IMR-90 (cell line): ENCODE results near the gene SEMA4B. TPM values are rescaled to one million over a fixed set of nuclear protein-coding genes. Genes with fewer than 3 reads are reported as not detected.

Source experiments
- ATAC-seq: fragments of 200-7000 bp; cut with Tn5 transposase; 2 replicates; pipeline ENCODE4 v1.9.1; 2020; ENCODE audit warnings: low read depth, mild to moderate bottlenecking, moderate library complexity
- BruUV-seq: library from RNA; stranded (reverse); fragments of 400-500 nt; replicated peaks from 2 replicates; lab custom pipeline; 2021; lab: Mats Ljungman, UMichigan
- CTCF ChIA-PET: fragments of 300-600 bp; formaldehyde crosslinking; extraction: SDS; loops from one replicate; lab custom pipeline; 2021; ENCODE audit warnings: antibody characterized with exemption; lab: Yijun Ruan, JAX
- POLR2A ChIA-PET: fragments of 300-600 bp; sonication (Branson Sonifier 250); formaldehyde crosslinking; loops from one replicate; lab custom pipeline; 2022; ENCODE audit warnings: antibody characterized with exemption; ENCODE audit not compliant: unreplicated experiment; lab: Charles Lee
- DNase-seq: peaks from one replicate; pipeline ENCODE4 v3.0.0; 2013
- H2AFZ ChIP-seq: replicated peaks from 2 replicates; pipeline ENCODE3; 2013; ENCODE audit warnings: low read length, mild to moderate bottlenecking; ENCODE audit not compliant: poor library complexity
- H2AK5ac ChIP-seq: 2 replicates; pipeline ENCODE4 v1.6.1; 2013; ENCODE audit warnings: low read depth, low read length, inconsistent platforms
- H2AK9ac ChIP-seq: replicated peaks from 2 replicates; pipeline ENCODE3; 2013; ENCODE audit warnings: mild to moderate bottlenecking, low read depth, low read length, moderate library complexity; ENCODE audit not compliant: poor library complexity
- H2BK120ac ChIP-seq: 2 replicates; pipeline ENCODE4 v1.6.1; 2013; ENCODE audit warnings: low read depth, low read length, inconsistent platforms
- H2BK15ac ChIP-seq: 3 replicates; pipeline ENCODE4 v1.6.1; 2013; ENCODE audit warnings: low read depth, low read length, inconsistent platforms
- H2BK20ac ChIP-seq: 2 replicates; pipeline ENCODE4 v1.6.1; 2013; ENCODE audit warnings: low read depth, mild to moderate bottlenecking, inconsistent platforms, low read length, moderate library complexity
- H2BK5ac ChIP-seq: 2 replicates; pipeline ENCODE4 v1.6.1; 2013; ENCODE audit warnings: mild to moderate bottlenecking, low read depth, low read length, inconsistent platforms; ENCODE audit not compliant: poor library complexity, severe bottlenecking
- H3K14ac ChIP-seq: replicated peaks from 2 replicates; pipeline ENCODE4 v1.6.1; 2013; ENCODE audit warnings: low read depth, low read length, inconsistent platforms
- H3K18ac ChIP-seq: 2 replicates; pipeline ENCODE4 v1.6.1; 2013; ENCODE audit warnings: low read depth, low read length, control low read depth
- H3K23ac ChIP-seq: 2 replicates; pipeline ENCODE4 v1.6.1; 2013; ENCODE audit warnings: low read depth, low read length, inconsistent platforms
- H3K27ac ChIP-seq: 2 replicates; pipeline ENCODE4 v1.5.1; 2013; ENCODE audit warnings: mild to moderate bottlenecking, control low read depth, low read length; ENCODE audit not compliant: insufficient read depth
- H3K27me3 ChIP-seq: 2 replicates; pipeline ENCODE4 v1.6.1; 2013; ENCODE audit warnings: low read length; ENCODE audit not compliant: control insufficient read depth, insufficient read depth
- H3K36me3 ChIP-seq: 2 replicates; pipeline ENCODE4 v1.6.1; 2013; ENCODE audit warnings: low read length, mixed read lengths; ENCODE audit not compliant: control insufficient read depth, insufficient read depth
- H3K4ac ChIP-seq: 2 replicates; pipeline ENCODE4 v1.6.1; 2013; ENCODE audit warnings: low read depth, low read length, inconsistent platforms
- H3K4me1 ChIP-seq: 2 replicates; pipeline ENCODE4 v1.6.1; 2013; ENCODE audit warnings: low read length, mixed read lengths; ENCODE audit not compliant: control insufficient read depth, insufficient read depth
- H3K4me2 ChIP-seq: 2 replicates; pipeline ENCODE4 v1.6.1; 2013; ENCODE audit warnings: low read depth, mild to moderate bottlenecking, control low read depth, low read length, moderate library complexity
- H3K4me3 ChIP-seq: 2 replicates; pipeline ENCODE4 v1.5.1; 2013; ENCODE audit warnings: low read depth, mild to moderate bottlenecking, control low read depth, low read length, moderate library complexity; ENCODE audit not compliant: insufficient read depth
- H3K56ac ChIP-seq: 2 replicates; pipeline ENCODE4 v1.6.1; 2013; ENCODE audit warnings: low read length, inconsistent platforms; ENCODE audit not compliant: insufficient read depth; ENCODE audit errors: extremely low read depth
- H3K79me1 ChIP-seq, 2 experiments: 2 replicates each; pipeline ENCODE4 v1.6.1; 2013; ENCODE audit warnings: low read length in 2 of 2, inconsistent platforms in 1 of 2, low read depth in 1 of 2
- H3K9ac ChIP-seq: 2 replicates; pipeline ENCODE4 v1.6.1; 2013; ENCODE audit warnings: low read depth, low read length, control low read depth
- H3K9me1 ChIP-seq: 2 replicates; pipeline ENCODE4 v1.6.1; 2013; ENCODE audit warnings: low read length, inconsistent platforms; ENCODE audit not compliant: insufficient read depth
- H3K9me3 ChIP-seq: 2 replicates; pipeline ENCODE4 v1.6.1; 2013; ENCODE audit warnings: low read length; ENCODE audit not compliant: control insufficient read depth, insufficient read depth
- H4K20me1 ChIP-seq: 2 replicates; pipeline ENCODE4 v1.6.1; 2013; ENCODE audit warnings: low read length, inconsistent platforms; ENCODE audit not compliant: insufficient read depth
- H4K5ac ChIP-seq: 2 replicates; pipeline ENCODE4 v1.6.1; 2013; ENCODE audit warnings: mild to moderate bottlenecking, low read depth, low read length, control low read depth
- H4K8ac ChIP-seq, 2 experiments: 2 replicates each; pipeline ENCODE4 v1.6.1; 2013; ENCODE audit warnings: low read depth in 2 of 2, low read length in 2 of 2, control low read depth in 1 of 2, inconsistent platforms in 1 of 2
- H4K91ac ChIP-seq: 2 replicates; pipeline ENCODE4 v1.6.1; 2013; ENCODE audit warnings: low read depth, low read length, inconsistent platforms; ENCODE audit not compliant: insufficient read depth
- BHLHE40 ChIP-seq: fragments of 150-350 bp; IDR thresholded peaks from 2 replicates; pipeline ENCODE4 v1.6.1; 2016; ENCODE audit warnings: mild to moderate bottlenecking, low read depth, low read length
- CEBPB ChIP-seq: IDR thresholded peaks from 2 replicates; pipeline ENCODE4 v1.6.1; 2012; ENCODE audit warnings: low read depth, low read length, improper control_type of control experiment
- CHD1 ChIP-seq: IDR thresholded peaks from 2 replicates; pipeline ENCODE4 v1.6.1; 2012; ENCODE audit warnings: low read depth, low read length, improper control_type of control experiment
- CTCF ChIP-seq: conservative IDR thresholded peaks from 2 replicates; pipeline ENCODE4 v1.5.1; 2012; ENCODE audit warnings: mild to moderate bottlenecking, low read depth, low read length, improper control_type of control experiment
- ELK1 ChIP-seq: fragments of 150-350 bp; IDR thresholded peaks from 2 replicates; pipeline ENCODE4 v1.6.1; 2016; ENCODE audit warnings: low read depth, mild to moderate bottlenecking, low read length, moderate library complexity, borderline replicate concordance
- FOS ChIP-seq: fragments of 150-350 bp; IDR thresholded peaks from 2 replicates; pipeline ENCODE4 v1.6.1; 2016; ENCODE audit warnings: low read depth, low read length
- MAFK ChIP-seq: IDR thresholded peaks from 2 replicates; pipeline ENCODE4 v1.6.1; 2012; ENCODE audit warnings: low read depth, low read length, improper control_type of control experiment
- MAZ ChIP-seq: IDR thresholded peaks from 2 replicates; pipeline ENCODE4 v1.6.1; 2012; ENCODE audit warnings: low read depth, mild to moderate bottlenecking, low read length, improper control_type of control experiment, moderate library complexity, borderline replicate concordance
- MXI1 ChIP-seq: IDR thresholded peaks from 2 replicates; pipeline ENCODE4 v1.6.1; 2012; ENCODE audit warnings: low read depth, mild to moderate bottlenecking, low read length, moderate library complexity, borderline replicate concordance
- NFE2L2 ChIP-seq: fragments of 150-350 bp; IDR thresholded peaks from 2 replicates; pipeline ENCODE4 v1.6.1; 2016; ENCODE audit warnings: low read depth, mild to moderate bottlenecking, low read length
- POLR2A ChIP-seq: IDR thresholded peaks from 2 replicates; pipeline ENCODE4 v1.6.1; 2012; ENCODE audit warnings: mild to moderate bottlenecking, low read depth, low read length
- RAD21 ChIP-seq: IDR thresholded peaks from 2 replicates; pipeline ENCODE4 v1.6.1; 2012; ENCODE audit warnings: low read length, improper control_type of control experiment
- RCOR1 ChIP-seq: IDR thresholded peaks from 2 replicates; pipeline ENCODE4 v1.6.1; 2012; ENCODE audit warnings: mild to moderate bottlenecking, low read length, improper control_type of control experiment; ENCODE audit not compliant: insufficient replicate concordance
- RFX5 ChIP-seq: IDR thresholded peaks from 2 replicates; pipeline ENCODE4 v1.8.0; 2012; ENCODE audit warnings: low read depth, mild to moderate bottlenecking, low read length, moderate library complexity
- SMC3 ChIP-seq: fragments of 150-350 bp; IDR thresholded peaks from 2 replicates; pipeline ENCODE4 v1.6.1; 2016; ENCODE audit warnings: low read depth, mild to moderate bottlenecking, antibody characterized with exemption, low read length, moderate library complexity
- USF2 ChIP-seq: fragments of 150-350 bp; IDR thresholded peaks from 2 replicates; pipeline ENCODE4 v1.6.1; 2017; ENCODE audit warnings: mild to moderate bottlenecking, antibody characterized with exemption, low read length, low read depth
- WGBS, 2 experiments: methylation state at CpG; one replicate each; pipeline versions ENCODE4 v1.1.5 to v1.1.7; 2013; ENCODE audit warnings: missing lambda C conversion rate in 2 of 2; ENCODE audit not compliant: insufficient read length in 1 of 2; ENCODE audit errors: extremely low coverage in 2 of 2; 5-methylcytosine and 5-hydroxymethylcytosine counted together
- dilution Hi-C: fragments of 300-500 bp; cut with HindIII; formaldehyde crosslinking; loops from one replicate; pipeline ENCODE4 v1.14.3; 2018; ENCODE audit warnings: low sequenced_read_pairs; ENCODE audit not compliant: unreplicated experiment
- in situ Hi-C: fragments of 300-500 bp; cut with MboI; formaldehyde crosslinking; loops from 3 replicates; pipeline ENCODE4 v1.14.3; 2019; ENCODE audit warnings: low sequenced_read_pairs, inconsistent platforms, mixed read lengths
- intact Hi-C: fragments of 100-400 bp; cut with micrococcal nuclease; formaldehyde crosslinking; loops from 2 replicates; pipeline ENCODE4 v1.10.0; 2022
- polyA plus RNA-seq, 3 experiments: library from polyadenylated mRNA; depleted of rRNA; stranded (reverse); fragments of >200 nt; gene quantifications; 2 replicates each; pipeline ENCODE4 v1.2.3, GENCODE V29; 2012; ENCODE audit warnings: low replicate concordance in 1 of 3
- total RNA-seq: library from RNA; depleted of rRNA; stranded (reverse); fragments of >200 nt; gene quantifications from 2 replicates; pipeline ENCODE4 v1.2.3, GENCODE V29; 2012

The SEMA4B gene
- total and polyA plus RNA-seq, 2 of the 4 experiments (the other 2 are of a cell fraction), result 5.0 to 22.5 TPM

GRCh38 chr15:90213122-90213817 is 12.1 kb downstream of the SEMA4B start:
- no peak overlapping the region for H4K8ac ChIP-seq
- H3K27ac ChIP-seq, result no peak overlapping the region
- dilution Hi-C loops, result no loop called here
- in situ Hi-C loops, result no loop called here
- no peak overlapping the region for H3K4ac ChIP-seq
- H2BK20ac ChIP-seq, result no peak overlapping the region
- no peak overlapping the region for H2BK15ac ChIP-seq
- no peak overlapping the region for H2BK5ac ChIP-seq
- peaks cover 7% of the 10 kb centered on the region for H3K36me3 ChIP-seq
- TF ChIP-seq CTCF (no peak), USF2 (no peak), MAFK (no peak), FOS (no peak), POLR2A (no peak), CHD1 (no peak), RAD21 (no peak), BHLHE40 (no peak), SMC3 (no peak), RFX5 (no peak), RCOR1 (no peak), MAZ (no peak), CEBPB (no peak), ELK1 (no peak), MXI1 (no peak), NFE2L2 (no peak)
- no peak overlapping the region for H2BK120ac ChIP-seq
- no peaks in the 10 kb centered on the region; the same call in 1 of the 2 replicates for H4K20me1 ChIP-seq
- no peak overlapping the region for H4K91ac ChIP-seq
- 81% methylated on average over 8 of the region's 12 CpGs; no CpG with 5 or more reads in 1 of the 2 experiments for WGBS, 2 experiments
- H4K5ac ChIP-seq, result no peak overlapping the region
- H3K79me1 ChIP-seq, result peaks cover 16 to 39% of the 10 kb centered on the region in 2 experiments
- POLR2A ChIA-PET, result no interaction called here
- peaks cover 5% of the 10 kb centered on the region for H3K9me1 ChIP-seq
- CTCF ChIA-PET, result no interaction called here
- no peak overlapping the region for H2AFZ ChIP-seq
- no peak overlapping the region for H2AK5ac ChIP-seq
- H3K9ac ChIP-seq, result no peak overlapping the region
- H3K18ac ChIP-seq, result no peak overlapping the region
- no peak overlapping the region for H3K4me3 ChIP-seq
- no peak overlapping the region for H3K4me2 ChIP-seq
- DNase-seq (no peak), ATAC-seq (no peak)
- H3K14ac ChIP-seq, result no peak overlapping the region
- H3K23ac ChIP-seq, result no peak overlapping the region
- H3K27me3 ChIP-seq, result no peaks in the 10 kb centered on the region
- no peaks in the 10 kb centered on the region for H3K9me3 ChIP-seq
- H3K56ac ChIP-seq, result no peak overlapping the region
- H3K4me1 ChIP-seq, result peaks cover 6% of the 10 kb centered on the region
- intact Hi-C loops, result loop anchor here (2.0 kb wide), 1 partner anchor 106 kb away; no protein-coding TSS in a partner anchor
- BruUV-seq, result no TSS peak
- H2AK9ac ChIP-seq, result peak overlapping the region; percentile 5
